HG03066 (cell line): ENCODE data around the gene POLR2J.
"Not testable (repeated sequence)": the region's sequence is repeated elsewhere in the genome, so short reads cannot be mapped to it uniquely, and the experiment has no call there.

Experiments
- ATAC-seq: cut with Tn5 transposase; IDR thresholded peaks from one replicate; pipeline ENCODE4 v1.9.1; 2021; ENCODE audit warnings: low read depth; ENCODE audit not compliant: unreplicated experiment

The POLR2J gene

GRCh38 chr7:102496861-102497260, 18.1 kb upstream of the POLR2J start:
- ATAC-seq = not testable (repeated sequence)

DNA sequence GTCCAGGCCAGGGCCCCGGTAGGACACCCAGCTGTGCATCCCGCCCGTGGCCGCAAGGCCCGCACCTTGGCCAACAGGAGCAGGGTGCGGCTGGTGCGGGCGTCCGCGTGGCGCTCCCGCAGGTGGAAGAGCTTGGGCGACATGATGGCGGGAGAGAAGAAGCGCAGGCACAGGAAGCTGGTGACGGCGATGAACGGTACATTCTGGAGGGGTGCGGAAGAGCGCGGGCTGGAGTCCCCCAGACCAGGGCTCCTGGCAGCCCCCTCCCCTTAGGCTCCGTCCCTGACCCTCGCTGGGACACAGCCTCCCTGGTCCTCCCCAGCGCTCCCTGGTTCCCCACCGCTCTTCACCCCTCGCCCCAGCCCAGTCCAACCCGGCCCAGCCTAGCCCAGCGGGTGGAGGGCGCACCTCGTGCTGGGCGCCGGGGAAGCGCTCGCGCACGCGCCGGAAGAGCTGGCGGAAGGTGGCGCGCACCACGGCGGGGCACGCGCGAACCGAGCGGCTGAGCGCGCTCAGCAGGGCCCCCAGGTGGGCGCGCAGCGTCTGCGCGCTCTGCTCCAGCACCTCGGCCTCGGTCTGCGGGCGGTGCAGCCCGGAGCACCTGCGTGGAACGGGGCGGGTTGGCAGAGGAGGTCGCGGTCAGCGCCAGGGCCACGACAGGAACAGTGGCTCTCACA, 15.9 kb upstream of the POLR2J start:
- ATAC-seq = peak; percentile 53

DNA sequence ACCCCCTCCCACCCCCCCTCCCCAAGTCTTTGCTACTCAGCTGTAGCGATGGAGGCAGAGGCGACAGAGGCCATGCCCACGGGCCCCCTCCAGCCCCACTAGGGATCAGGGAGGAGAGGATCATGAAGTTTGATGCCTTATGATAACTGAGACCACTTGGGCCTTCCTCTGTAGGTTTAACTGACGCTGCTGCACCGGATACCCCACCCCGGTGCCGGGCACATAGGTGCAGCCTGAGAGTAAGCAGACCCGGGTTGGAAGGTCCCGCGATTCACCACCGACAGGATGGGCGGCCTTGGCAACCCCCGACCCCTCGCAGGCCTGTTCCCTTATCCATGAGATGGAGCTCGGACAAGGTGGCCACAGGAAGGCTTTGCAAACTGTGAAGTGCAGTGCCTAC, 15.3 kb upstream of the POLR2J start:
- peak; percentile 17 for ATAC-seq

- peak; percentile 48 for ATAC-seq
Measured at GRCh38 chr7:102493220-102493935, 14.7 kb upstream of the POLR2J start.

- peak; percentile 27 for ATAC-seq
Measured at GRCh38 chr7:102490529-102491075, 11.9 kb upstream of the POLR2J start.

DNA sequence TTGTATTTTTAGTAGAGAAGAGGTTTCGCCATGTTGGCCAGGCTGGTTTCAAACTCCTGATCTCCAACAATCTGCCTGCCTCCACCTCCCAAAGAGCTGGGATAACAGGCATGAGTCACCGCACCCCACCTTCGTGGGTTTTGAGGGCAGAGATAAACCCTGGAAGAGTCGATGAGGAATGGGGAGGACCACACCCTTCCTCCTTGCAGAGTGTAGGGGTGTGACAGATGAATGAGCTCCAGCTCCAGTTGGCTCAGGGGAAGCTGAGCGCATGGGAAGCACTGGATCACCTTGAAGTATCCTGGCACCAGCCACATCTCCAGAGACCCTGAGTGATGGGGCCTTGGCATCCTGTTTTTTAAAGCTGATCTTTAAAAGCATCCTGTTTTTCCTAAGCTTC, 5.6 kb upstream of the POLR2J start:
- not testable (repeated sequence) for ATAC-seq

GRCh38 chr7:102481962-102482361, 3.2 kb upstream of the POLR2J start:
- ATAC-seq = not testable (repeated sequence)

DNA sequence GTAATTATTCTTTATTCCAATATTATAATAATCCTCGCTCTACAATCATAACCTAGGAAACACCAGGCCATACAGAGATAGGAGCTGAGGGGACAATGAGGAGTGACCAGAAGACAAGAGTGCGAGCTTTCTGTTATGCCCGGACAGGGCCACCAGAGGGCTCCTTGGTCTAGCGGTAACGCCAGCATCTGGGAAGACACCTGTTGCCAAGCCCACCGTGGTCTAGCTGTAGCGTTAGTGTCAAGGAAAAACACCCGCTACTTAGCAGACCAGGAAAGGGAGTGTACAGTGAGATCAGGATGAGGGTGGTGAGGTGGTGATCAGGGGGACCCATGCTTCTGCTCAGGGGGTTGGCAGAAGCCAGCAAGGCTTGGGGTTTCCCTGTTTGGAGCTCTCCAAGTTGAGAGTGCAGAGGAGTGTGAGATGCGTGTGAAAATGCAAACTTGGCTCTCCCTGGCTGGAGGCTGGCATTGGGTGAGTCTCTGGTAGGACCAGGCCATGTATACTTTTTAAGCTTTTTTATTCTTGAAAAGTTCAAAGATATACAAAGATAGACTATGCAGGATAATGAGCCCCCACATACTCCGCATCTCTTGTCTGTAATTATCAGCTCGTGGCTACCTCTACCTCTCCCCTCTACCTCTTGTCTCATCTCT, 1.4 kb upstream of the POLR2J start:
- not testable (repeated sequence) for ATAC-seq

DNA sequence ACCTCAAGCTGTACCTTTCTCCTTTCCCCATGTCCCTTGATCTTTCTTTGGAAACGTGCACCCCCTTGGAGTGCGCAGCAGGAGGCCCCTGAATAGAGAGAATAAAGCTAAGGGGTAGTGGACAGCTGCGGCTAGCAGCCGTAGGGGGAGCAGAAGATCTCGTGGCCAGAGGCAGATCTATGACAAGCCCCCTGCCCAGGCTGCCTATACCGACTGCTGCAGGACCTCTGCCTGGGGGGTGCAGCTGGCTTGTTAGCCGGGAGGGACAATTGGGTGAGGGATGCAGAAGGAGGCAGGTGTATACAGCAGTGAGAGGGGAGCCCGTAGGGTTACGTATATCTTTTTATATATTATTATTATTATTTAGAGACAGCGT, 475 bp upstream of the POLR2J start:
- peak; percentile 33 for ATAC-seq

DNA sequence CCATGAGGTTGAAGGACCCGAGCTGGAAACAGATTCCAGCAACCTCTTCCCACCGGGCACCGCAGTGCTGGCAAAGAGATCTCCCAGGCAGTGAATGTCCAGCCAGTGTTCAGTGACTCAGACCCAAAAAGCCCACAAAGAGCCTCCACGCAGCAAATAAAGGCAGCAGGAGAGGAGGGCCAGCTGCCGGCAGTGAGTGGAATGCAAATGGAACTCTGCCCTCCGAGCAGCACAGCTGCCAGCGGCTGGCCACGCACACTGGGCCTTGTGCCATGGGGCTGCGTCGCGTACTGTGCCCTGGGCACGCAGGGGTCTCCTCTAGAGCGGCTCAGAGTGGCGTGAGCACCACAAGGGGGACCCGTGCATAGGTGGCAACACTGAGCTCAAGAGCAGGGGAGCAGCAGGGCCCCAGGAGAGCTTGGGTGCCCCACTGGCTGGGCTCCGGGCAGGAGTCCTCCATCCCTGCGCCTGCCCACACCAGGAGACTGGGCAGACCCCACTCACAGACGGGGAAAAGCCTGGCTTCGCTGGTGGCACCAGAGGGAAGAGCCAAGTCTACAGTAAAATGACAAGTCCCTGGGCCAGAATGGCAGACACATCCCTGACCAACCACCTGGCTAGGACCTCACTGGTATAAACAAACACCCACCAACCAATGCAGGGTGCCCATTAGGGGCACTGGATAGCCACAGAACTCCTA, 3.8 kb downstream of the POLR2J start:
- ATAC-seq = not testable (repeated sequence)

GRCh38 chr7:102474116-102474515, 4.6 kb downstream of the POLR2J start:
- ATAC-seq = not testable (repeated sequence)

DNA sequence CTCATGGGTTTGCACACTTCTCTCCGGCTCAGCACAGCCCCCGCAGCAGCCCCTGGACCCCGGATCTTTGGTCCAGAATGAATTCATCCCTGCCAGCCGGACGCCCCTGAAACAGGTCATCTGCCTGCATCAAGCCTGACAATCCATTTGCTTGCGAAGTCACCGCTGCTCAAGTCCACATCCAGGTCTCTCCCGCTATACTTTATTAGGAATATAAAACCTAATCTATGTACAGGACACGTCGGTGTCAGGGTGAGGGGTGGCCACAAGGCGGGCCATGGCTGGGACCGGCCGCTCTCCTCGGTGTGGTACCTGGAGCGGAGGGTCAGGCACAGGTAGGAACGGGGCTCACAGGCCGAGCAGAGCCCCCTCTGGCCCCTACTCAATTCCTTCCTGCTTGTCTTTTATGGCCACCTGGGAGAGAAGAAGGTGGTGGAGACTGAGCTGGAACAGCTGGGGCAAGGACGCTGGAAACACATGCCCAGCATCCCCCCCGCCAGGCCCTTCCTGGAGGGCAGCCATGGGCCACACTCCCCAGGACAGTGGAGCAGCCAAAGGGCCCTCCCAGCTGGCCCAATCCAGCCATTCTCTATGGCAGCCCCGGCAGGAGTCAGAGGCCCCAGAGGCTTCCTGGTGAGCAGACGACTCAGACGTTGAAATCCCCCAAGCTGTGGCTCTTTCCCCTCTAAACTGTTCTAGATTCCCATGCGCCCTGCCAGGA, 5.3 kb downstream of the POLR2J start:
- no peak for ATAC-seq

DNA sequence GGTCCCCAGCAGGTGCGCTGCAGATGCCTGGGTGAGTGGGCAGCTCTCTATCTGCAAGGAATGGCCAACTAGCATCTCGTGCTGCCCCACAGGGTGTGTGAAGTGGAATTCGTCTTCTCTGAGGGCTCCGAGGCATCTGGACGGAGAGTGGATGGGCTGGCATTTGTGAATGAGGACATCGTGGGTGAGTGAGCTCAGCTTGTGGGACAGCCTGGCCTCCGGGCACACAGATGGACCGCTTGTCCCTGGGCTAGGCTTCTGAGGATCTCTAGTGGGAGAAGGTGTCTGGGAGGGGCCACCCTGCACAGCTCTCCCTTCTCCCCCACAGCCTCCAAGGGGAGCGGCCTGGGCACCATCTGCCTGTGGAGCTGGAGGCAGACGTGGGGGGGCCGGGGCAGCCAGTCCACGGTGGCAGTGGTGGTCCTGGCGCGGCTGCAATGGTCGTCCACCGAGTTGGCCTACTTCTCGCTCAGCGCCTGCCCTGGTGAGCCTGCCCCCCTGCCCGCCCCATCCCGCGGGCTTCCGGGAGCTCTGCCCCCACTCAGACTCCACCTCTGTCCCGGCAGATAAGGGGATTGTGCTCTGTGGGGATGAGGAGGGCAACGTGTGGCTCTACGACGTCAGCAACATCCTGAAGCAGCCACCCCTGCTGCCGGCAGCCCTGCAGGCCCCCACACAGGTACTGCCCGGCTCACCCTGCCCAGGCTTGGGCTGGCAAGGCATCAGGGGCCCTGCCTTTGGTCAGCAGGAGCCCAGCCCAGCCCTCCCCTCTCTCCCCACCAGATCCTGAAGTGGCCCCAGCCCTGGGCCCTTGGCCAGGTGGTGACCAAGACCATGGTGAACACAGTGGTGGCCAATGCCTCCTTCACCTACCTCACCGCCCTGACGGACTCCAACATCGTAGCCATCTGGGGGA, 6.3 kb downstream of the POLR2J start:
- no peak for ATAC-seq

DNA sequence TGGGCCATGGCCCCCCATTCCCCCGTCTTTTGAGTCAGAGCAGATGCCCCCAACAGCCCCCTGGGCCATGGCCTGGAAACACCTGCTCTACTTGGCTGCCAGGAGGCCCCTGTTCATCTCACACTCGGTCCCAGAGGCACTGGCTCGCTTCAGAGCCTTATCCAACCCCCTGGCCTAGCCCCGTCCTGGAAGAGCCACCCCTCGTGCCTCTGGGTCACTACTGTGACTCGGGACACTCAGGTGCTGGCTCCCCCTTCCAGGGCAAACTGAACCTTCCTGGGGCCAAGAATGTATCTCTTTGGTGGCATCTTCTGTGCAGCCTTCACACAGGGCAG, 7.0 kb downstream of the POLR2J start:
- no peak for ATAC-seq

DNA sequence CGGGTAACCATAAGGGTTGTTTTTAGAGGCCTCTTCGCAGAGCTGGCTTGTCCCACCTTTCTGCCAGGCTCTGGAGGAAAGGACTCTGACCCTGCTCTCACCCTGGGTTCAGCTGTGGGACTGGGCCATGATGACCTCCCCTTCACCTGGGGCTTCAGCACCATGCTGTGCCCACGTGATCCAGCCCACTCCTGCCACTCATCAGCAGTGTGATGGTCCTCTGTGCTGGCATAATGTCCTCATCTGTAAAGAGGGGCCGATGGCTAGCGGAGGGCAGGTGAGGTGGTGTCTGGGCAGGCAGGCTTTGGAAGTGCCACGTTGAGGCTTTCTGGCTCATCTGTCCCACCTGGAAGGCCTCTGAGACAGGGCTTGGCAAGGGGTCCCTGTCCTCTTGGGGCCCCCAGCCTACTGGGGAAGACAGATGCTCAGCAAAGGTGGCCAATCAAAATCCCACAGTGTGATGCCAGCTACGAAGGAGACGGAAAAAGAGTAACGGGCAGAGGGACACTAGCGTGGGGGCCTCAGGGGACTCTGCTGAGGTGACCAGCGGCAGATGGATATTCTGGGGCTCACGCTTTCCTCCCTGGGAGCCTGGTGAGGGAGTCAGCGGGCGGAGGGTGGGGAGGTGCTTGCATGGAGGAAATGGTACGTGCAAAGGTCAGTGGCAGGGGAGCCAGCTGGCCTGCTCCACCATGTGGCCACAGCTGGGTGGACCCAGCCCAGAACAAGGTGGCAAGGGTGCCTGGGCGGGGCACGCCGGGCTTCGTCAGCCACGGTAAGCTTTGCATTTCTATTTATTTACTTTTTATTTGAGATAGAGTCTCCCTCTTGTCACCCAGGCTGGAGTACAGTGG, 8.5 kb downstream of the POLR2J start:
- ATAC-seq = no peak

DNA sequence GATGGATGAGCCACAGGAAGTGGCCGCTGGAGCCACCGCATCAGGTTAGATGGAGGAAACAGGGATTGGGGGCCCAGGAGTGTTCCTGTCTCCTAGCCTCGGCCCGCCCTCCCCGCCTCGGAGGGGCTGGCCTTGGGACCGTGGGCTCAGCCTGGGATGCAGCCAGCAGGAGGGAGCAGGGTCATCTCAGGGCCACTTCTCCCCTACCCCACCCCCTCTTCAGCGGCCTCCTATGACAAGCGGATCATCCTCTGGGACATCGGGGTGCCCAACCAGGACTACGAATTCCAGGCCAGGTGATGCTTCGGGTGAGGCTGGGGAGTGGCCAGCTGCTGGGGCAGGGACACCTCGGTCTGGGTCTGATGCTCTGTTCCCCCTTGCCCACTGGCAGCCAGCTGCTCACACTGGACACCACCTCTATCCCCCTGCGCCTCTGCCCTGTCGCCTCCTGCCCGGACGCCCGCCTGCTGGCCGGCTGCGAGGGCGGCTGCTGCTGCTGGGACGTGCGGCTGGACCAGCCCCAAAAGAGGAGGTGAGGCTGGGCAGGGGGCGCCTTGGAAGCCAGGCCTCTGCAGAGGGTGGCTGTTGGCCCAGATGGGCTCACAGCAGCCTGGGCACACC, 9.3 kb downstream of the POLR2J start:
- no peak for ATAC-seq

- no peak for ATAC-seq
Measured at GRCh38 chr7:102468478-102469350, 10.0 kb downstream of the POLR2J start.
